ENCODE results near the gene MAP2K6.

GRCh38 chr17:69572747-69573146, 158.2 kb downstream of the MAP2K6 start:
- TF ChIP-seq, protein P1, sequence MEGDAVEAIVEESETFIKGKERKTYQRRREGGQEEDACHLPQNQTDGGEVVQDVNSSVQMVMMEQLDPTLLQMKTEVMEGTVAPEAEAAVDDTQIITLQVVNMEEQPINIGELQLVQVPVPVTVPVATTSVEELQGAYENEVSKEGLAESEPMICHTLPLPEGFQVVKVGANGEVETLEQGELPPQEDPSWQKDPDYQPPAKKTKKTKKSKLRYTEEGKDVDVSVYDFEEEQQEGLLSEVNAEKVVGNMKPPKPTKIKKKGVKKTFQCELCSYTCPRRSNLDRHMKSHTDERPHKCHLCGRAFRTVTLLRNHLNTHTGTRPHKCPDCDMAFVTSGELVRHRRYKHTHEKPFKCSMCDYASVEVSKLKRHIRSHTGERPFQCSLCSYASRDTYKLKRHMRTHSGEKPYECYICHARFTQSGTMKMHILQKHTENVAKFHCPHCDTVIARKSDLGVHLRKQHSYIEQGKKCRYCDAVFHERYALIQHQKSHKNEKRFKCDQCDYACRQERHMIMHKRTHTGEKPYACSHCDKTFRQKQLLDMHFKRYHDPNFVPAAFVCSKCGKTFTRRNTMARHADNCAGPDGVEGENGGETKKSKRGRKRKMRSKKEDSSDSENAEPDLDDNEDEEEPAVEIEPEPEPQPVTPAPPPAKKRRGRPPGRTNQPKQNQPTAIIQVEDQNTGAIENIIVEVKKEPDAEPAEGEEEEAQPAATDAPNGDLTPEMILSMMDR (conservative IDR thresholded peaks at IDR 0.05; ENCODE audit: low read depth, low read length), result no peak
- TF ChIP-seq EZH2 (IDR thresholded peaks at IDR 0.05; ENCODE audit: low read length, unreplicated experiment) (no peak), EZH2phosphoT487 (IDR thresholded peaks at IDR 0.05; ENCODE audit: borderline replicate concordance, low read length) (no peak)

Data from PC-3 (cell line).